Measurements from ENCODE around the gene ISM2. TPM values are rescaled to one million over a fixed set of nuclear protein-coding genes. Genes with fewer than 3 reads are reported as not detected.

Gene ISM2
- total and polyA plus RNA-seq, 2 of the 13 experiments (the other 11 are each of a cell fraction or from before 2014, with no cell fraction given), result 1.8 to 40.7 TPM

GRCh38 chr14:77516126-77516525, 17.5 kb upstream of the ISM2 start:
- Histone ChIP-seq H3K27ac (ENCODE audit: extremely low read length, insufficient read depth, low read length) (no peak overlapping the region), H3K4me2 (ENCODE audit: low read depth, low read length) (no peak overlapping the region), H3K27me3 (ENCODE audit: control insufficient read depth in 1 of 2, insufficient read depth in 2 of 2, low read length in 2 of 2) (no peaks in the 10 kb centered on the region), H3K36me3 (replicated peaks in 1 of 2; ENCODE audit: control insufficient read depth in 1 of 2, insufficient read depth in 2 of 2, low read length in 2 of 2) (peaks cover 7 to 48% of the 10 kb centered on the region in 2 experiments; a peak in 4 of 5 replicates), H4K20me1 (ENCODE audit: insufficient read depth, low read length) (no peaks in the 10 kb centered on the region), H3K4me1 (ENCODE audit: insufficient read depth, low read length) (no peaks in the 10 kb centered on the region), H3K79me2 (ENCODE audit: insufficient read depth, low read length) (no peaks in the 10 kb centered on the region), H3K9ac (ENCODE audit: insufficient read depth, low read depth, low read length) (no peak overlapping the region), H3K4me3 (replicated peaks in 1 of 3; ENCODE audit: insufficient read depth in 1 of 3, low read depth in 2 of 3, low read length in 3 of 3) (no peak overlapping the region), H2AFZ (ENCODE audit: low read length) (no peak overlapping the region), H3K9me3 (ENCODE audit: low read length) (no peaks in the 10 kb centered on the region)
- TF ChIP-seq ATF1 (CRISPR knock-in tag; IDR thresholded peaks at IDR 0.05) (no peak), ZZZ3 (CRISPR knock-in tag; IDR thresholded peaks at IDR 0.05; ENCODE audit: borderline replicate concordance) (no peak), SALL1 (CRISPR knock-in tag; IDR thresholded peaks at IDR 0.05) (no peak), FOXC1 (CRISPR knock-in tag; IDR thresholded peaks at IDR 0.05; ENCODE audit: borderline replicate concordance) (no peak), NR2F2 (IDR thresholded peaks at IDR 0.05; ENCODE audit: borderline replicate concordance, low read depth) (no peak), PRDM15 (CRISPR knock-in tag; IDR thresholded peaks at IDR 0.05) (no peak), THAP7 (CRISPR knock-in tag; IDR thresholded peaks at IDR 0.05) (no peak), ZFY (CRISPR knock-in tag; IDR thresholded peaks at IDR 0.05) (no peak), ONECUT2 (CRISPR knock-in tag; IDR thresholded peaks at IDR 0.05) (no peak)
- FAIRE-seq (no peak), ATAC-seq (no peak), DNase-seq (ENCODE audit: low spot score) (no peak)
- CTCF ChIA-PET (ENCODE audit: low intra/inter-chr PET ratio, low total read pairs), result no interaction called here
- intact Hi-C loops (cut with micrococcal nuclease; ENCODE audit: unreplicated experiment), result no loop called here
- BruUV-seq (replicated peaks), result no TSS peak
- POLR2A ChIA-PET, result no interaction called here
- in situ Hi-C loops (cut with HindIII; ENCODE audit: extremely low pct_ligation_motif_present, low pct_unique_long_range_greater_than_20kb), result no loop called here

Data from HepG2 (cell line).